ENCODE measurements around the gene CDK15. TPM values are rescaled to one million over a fixed set of nuclear protein-coding genes. Genes with fewer than 3 reads are reported as not detected.

CDK15 gene
- total RNA-seq = 1 to 10 TPM in 2 of 4 donors, under 1 TPM in 2; 0.83 to 3.9 (median 1.4) TPM

DNA sequence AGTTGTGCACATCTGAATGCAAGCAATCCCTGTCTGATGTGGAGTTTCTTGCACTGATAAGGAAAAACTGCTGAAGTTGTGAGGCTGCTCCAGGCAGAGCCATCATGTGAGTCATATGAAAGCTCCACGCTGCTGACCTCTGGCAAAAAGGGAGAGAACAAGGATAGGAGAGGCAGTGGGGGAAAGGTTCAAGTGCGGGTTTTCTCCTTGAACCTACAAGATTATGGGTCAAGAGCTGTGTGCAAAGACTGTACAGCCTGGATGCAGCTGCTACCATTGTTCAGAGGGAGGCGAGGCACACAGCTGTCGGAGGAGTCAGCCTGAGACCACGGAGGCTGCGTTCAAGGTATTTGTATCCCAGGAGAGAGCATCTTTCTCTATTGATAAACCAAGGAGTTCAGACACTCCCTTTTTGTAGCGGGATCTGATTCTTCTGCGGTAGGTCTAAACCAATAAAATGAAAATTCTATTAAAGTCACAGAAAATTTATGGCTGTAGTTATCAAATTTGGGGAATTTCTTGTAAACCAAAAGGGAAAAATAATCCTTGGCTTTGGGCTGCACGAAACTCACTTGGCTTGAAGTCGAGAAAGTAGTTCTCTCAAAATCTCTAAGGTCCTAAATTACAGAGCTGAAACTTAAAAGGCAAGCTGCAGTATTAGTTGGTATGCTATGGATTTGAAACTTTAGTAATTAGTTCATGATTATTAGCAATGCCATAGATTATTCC lies at the start of gene CDK15:
Gene CDK15 (plus strand): TSS at position 96 of the 729 bp plus-strand sequence. CDS start 128 bp downstream, at position 224.
- intact Hi-C loops (cut with DNase I) = no loop called here
- peaks cover 0 to 9% (median 0%) of the 10 kb centered on the region in 4 donors for H3K4me1 ChIP-seq
- no peak for DNase-seq (ENCODE audit: extremely low spot score)
- H3K27ac ChIP-seq (replicated peaks in 1 of 4) = peak within 1 kb of the TSS; percentile 0 to 33 (median 10)
- H3K36me3 ChIP-seq = no peaks in the 10 kb centered on the region
- peak within 1 kb of the TSS in 1 of 4 donors; percentile 8 for H3K4me3 ChIP-seq
- 56% methylated on average over 10 of the region's 10 CpGs for WGBS
- peaks cover 0 to 6% (median 0%) of the 10 kb centered on the region in 4 donors for H3K27me3 ChIP-seq
- no peaks in the 10 kb centered on the region for H3K9me3 ChIP-seq
- no peak for TF ChIP-seq POLR2AphosphoS5 (IDR thresholded peaks at IDR 0.05)
- TF ChIP-seq EP300 (IDR thresholded peaks at IDR 0.05) = no peak
- no peak for TF ChIP-seq POLR2A (IDR thresholded peaks at IDR 0.05; ENCODE audit: low read depth)
- TF ChIP-seq, protein P1, sequence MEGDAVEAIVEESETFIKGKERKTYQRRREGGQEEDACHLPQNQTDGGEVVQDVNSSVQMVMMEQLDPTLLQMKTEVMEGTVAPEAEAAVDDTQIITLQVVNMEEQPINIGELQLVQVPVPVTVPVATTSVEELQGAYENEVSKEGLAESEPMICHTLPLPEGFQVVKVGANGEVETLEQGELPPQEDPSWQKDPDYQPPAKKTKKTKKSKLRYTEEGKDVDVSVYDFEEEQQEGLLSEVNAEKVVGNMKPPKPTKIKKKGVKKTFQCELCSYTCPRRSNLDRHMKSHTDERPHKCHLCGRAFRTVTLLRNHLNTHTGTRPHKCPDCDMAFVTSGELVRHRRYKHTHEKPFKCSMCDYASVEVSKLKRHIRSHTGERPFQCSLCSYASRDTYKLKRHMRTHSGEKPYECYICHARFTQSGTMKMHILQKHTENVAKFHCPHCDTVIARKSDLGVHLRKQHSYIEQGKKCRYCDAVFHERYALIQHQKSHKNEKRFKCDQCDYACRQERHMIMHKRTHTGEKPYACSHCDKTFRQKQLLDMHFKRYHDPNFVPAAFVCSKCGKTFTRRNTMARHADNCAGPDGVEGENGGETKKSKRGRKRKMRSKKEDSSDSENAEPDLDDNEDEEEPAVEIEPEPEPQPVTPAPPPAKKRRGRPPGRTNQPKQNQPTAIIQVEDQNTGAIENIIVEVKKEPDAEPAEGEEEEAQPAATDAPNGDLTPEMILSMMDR (IDR thresholded peaks at IDR 0.05) = no peak

DNA sequence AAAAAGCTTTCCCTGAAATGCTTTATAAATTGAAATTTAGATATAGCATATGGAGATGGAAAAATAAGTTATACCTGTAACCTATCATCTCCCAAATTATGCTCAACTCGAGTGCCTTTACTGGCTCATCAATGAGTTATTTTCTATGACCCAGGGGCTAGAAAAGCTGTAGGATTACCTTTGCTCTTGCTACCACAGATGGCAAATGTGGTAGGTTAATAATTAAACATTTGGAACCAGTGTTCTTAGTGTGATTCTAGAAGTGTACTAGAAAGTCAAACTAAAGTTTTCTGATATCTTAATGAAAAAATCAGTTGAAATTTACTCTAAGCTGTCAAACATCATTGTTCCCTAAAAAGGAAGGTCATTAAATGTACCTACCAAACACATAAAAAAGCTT lies 48.1 kb upstream of the CDK15 start:
- intact Hi-C loops (cut with DNase I) = no loop called here
- no peaks in the 10 kb centered on the region for H3K4me1 ChIP-seq
- TF ChIP-seq POLR2A (IDR thresholded peaks at IDR 0.05; ENCODE audit: low read depth) = no peak
- no peak for TF ChIP-seq EP300 (IDR thresholded peaks at IDR 0.05)
- TF ChIP-seq, protein P1 (IDR thresholded peaks at IDR 0.05) = no peak
- DNase-seq (ENCODE audit: extremely low spot score) = no peak
- no peak overlapping the region for H3K4me3 ChIP-seq
- H3K27me3 ChIP-seq = no peaks in the 10 kb centered on the region
- no peaks in the 10 kb centered on the region for H3K9me3 ChIP-seq
- WGBS = 0% methylated on average over 1 of the region's 1 CpG
- H3K27ac ChIP-seq (replicated peaks in 1 of 4) = no peak overlapping the region
- H3K36me3 ChIP-seq = peaks cover 23 to 79% (median 55%) of the 10 kb centered on the region in 4 donors

DNA sequence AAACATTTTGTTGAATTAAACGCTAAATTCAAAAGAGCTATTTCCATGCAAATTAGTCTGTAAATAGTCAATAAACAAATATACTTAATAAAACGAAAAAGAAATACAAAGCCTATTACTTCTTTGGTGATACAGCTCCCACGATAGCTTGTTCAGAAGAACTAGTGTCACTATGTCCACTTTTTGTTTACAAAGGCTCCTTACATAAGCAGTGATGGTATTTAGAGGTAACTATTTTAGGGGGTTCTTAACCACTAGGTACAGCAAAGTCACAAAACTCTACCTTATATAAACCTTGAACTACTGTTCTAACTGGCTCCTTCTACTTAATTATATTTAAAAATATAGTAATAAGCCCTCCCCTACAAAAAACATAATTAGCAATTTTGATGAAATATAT lies 47.5 kb upstream of the CDK15 start:
- WGBS = 93% methylated on average over 3 of the region's 3 CpGs
- TF ChIP-seq POLR2AphosphoS5 (IDR thresholded peaks at IDR 0.05) (no peak), EP300 (IDR thresholded peaks at IDR 0.05) (no peak), POLR2A (IDR thresholded peaks at IDR 0.05; ENCODE audit: low read depth) (no peak)
- TF ChIP-seq, protein P1 (IDR thresholded peaks at IDR 0.05) = no peak
- H3K36me3 ChIP-seq = peaks cover 23 to 75% (median 60%) of the 10 kb centered on the region in 4 donors
- no peak overlapping the region for H3K4me3 ChIP-seq
- no peaks in the 10 kb centered on the region for H3K9me3 ChIP-seq
- intact Hi-C loops (cut with DNase I) = no loop called here
- no peaks in the 10 kb centered on the region for H3K4me1 ChIP-seq
- DNase-seq (ENCODE audit: extremely low spot score) = no peak
- H3K27ac ChIP-seq (replicated peaks in 1 of 4) = no peak overlapping the region
- no peaks in the 10 kb centered on the region for H3K27me3 ChIP-seq

DNA sequence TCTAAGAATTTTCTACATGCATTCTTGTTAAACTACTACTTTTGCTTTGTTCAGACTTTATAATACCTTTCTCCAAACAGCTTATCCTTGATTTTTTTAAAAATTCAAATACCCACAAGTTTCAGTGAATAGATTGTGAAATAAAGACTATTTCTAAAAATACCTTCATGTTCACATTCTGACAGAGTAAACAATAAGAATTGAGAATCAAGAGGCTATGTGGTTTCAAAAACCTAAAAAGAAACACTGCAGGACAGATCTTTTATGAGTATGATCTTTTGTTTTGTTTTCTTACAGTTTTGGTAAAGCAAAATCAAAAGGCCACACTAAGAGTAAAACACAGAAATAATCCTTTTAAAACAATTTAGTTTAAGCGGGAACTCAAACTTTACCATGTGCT lies 46.8 kb upstream of the CDK15 start:
- intact Hi-C loops (cut with DNase I) = no loop called here
- WGBS = 100% methylated on average over 1 of the region's 1 CpG
- Histone ChIP-seq H3K9me3 (no peaks in the 10 kb centered on the region), H3K36me3 (peaks cover 18 to 73% (median 56%) of the 10 kb centered on the region in 4 donors), H3K27ac (replicated peaks in 1 of 4) (no peak overlapping the region), H3K27me3 (no peaks in the 10 kb centered on the region), H3K4me1 (no peaks in the 10 kb centered on the region), H3K4me3 (no peak overlapping the region)
- DNase-seq (ENCODE audit: extremely low spot score) = no peak
- TF ChIP-seq POLR2A (IDR thresholded peaks at IDR 0.05; ENCODE audit: low read depth) (no peak), POLR2AphosphoS5 (IDR thresholded peaks at IDR 0.05) (no peak), EP300 (IDR thresholded peaks at IDR 0.05) (no peak)
- TF ChIP-seq, protein P1 (IDR thresholded peaks at IDR 0.05) = no peak
